Sigmoid colon (tissue), 4 donors: Measurements from ENCODE around the gene COA1.

Experiments
- POLR2A ChIP-seq, 2 donors: fragments of 450-650 bp; IDR thresholded peaks; one replicate each; pipeline ENCODE4 v1.6.1; 2016; ENCODE audit warnings: antibody characterized with exemption in 2 of 2, mild to moderate bottlenecking in 2 of 2, moderate library complexity in 2 of 2
- POLR2AphosphoS5 ChIP-seq, 4 donors: sonication (generic); formaldehyde crosslinking; IDR thresholded peaks; one replicate each; pipeline ENCODE4 v1.6.1; 2017; ENCODE audit warnings: antibody characterized with exemption in 4 of 4
- TF ChIP-seq, protein P1 (sequence below), 4 experiments: fragments of 450-650 bp in 3 of 4; fragments of 200-600 bp in 1 of 4; IDR thresholded peaks; one replicate each; pipeline ENCODE4 v1.5.1; 2016 to 2019; ENCODE audit warnings: antibody characterized with exemption in 4 of 4, mild to moderate bottlenecking in 3 of 4, moderate library complexity in 2 of 4

DNA sequence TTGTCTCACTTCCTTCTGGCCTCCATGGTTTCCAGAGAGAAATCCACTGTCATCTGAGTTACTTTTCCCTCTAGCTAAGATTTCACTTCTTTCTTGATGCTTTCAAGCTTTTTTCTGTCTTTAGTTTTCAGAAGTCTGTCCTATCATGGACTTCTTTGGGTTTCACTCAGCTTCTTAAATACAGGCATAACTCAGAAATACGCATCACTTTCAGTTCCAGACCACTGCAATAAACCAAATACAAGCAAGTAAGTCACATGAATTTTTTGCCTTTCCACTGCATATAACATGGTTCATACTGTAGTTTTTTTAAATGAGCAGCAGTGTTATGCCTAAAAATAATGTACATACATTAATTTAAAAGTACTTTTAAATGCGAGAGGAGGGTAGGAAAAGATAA is 97.8 kb downstream of the COA1 start:
- TF ChIP-seq, protein P1, sequence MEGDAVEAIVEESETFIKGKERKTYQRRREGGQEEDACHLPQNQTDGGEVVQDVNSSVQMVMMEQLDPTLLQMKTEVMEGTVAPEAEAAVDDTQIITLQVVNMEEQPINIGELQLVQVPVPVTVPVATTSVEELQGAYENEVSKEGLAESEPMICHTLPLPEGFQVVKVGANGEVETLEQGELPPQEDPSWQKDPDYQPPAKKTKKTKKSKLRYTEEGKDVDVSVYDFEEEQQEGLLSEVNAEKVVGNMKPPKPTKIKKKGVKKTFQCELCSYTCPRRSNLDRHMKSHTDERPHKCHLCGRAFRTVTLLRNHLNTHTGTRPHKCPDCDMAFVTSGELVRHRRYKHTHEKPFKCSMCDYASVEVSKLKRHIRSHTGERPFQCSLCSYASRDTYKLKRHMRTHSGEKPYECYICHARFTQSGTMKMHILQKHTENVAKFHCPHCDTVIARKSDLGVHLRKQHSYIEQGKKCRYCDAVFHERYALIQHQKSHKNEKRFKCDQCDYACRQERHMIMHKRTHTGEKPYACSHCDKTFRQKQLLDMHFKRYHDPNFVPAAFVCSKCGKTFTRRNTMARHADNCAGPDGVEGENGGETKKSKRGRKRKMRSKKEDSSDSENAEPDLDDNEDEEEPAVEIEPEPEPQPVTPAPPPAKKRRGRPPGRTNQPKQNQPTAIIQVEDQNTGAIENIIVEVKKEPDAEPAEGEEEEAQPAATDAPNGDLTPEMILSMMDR (IDR thresholded peaks at IDR 0.05), result no peak
- no peak for TF ChIP-seq POLR2AphosphoS5 (IDR thresholded peaks at IDR 0.05)
- no peak for TF ChIP-seq POLR2A (IDR thresholded peaks at IDR 0.05)
